CD8-positive, alpha-beta memory T cell (primary cell): ENCODE results near the gene SIDT2. TPM values are rescaled to one million over a fixed set of nuclear protein-coding genes. Genes with fewer than 3 reads are reported as not detected.
A peak's percentile ranks its signal among the peaks of the same experiment; 100 is the strongest.
"Not testable (repeated sequence)": the region's sequence is repeated elsewhere in the genome, so short reads cannot be mapped to it uniquely, and the experiment has no call there.

ENCODE experiments used
- CTCF ChIA-PET: fragments of 350-600 bp; sonication (Branson Sonifier 250); formaldehyde crosslinking; loops from one replicate; lab custom pipeline; 2021; ENCODE audit warnings: antibody characterized with exemption; lab: Charles Lee
- POLR2A ChIA-PET: fragments of 350-600 bp; sonication (Branson Sonifier 250); formaldehyde crosslinking; loops from one replicate; lab custom pipeline; 2021; ENCODE audit warnings: antibody characterized with exemption; lab: Charles Lee
- DNase-seq, 5 donors: peaks; one replicate each; pipeline versions ENCODE4 v3.0.0 to v3.0.0-alpha.2; 2020 to 2022; ENCODE audit warnings: mixed read lengths in 1 of 5
- H3K27ac ChIP-seq: one replicate; pipeline ENCODE4 v1.7.0; 2013; ENCODE audit warnings: low read depth, mild to moderate bottlenecking, low read length, moderate library complexity
- H3K27me3 ChIP-seq: 2 replicates; pipeline ENCODE4 v1.7.0; 2013; ENCODE audit warnings: low read length, mild to moderate bottlenecking; ENCODE audit not compliant: insufficient read depth, poor library complexity, severe bottlenecking
- H3K36me3 ChIP-seq: 2 replicates; pipeline ENCODE4 v1.7.0; 2013; ENCODE audit warnings: mild to moderate bottlenecking, low read length, moderate library complexity; ENCODE audit not compliant: insufficient read depth
- H3K4me1 ChIP-seq: 2 replicates; pipeline ENCODE4 v1.7.0; 2013; ENCODE audit warnings: mild to moderate bottlenecking, low read length, moderate library complexity; ENCODE audit not compliant: insufficient read depth
- H3K4me3 ChIP-seq: 2 replicates; pipeline ENCODE4 v1.7.0; 2013; ENCODE audit warnings: mild to moderate bottlenecking, low read length
- H3K9me3 ChIP-seq: 2 replicates; pipeline ENCODE4 v1.7.0; 2013; ENCODE audit warnings: mild to moderate bottlenecking, low read length
- H3K27ac Mint-ChIP-seq, 8 donors: one replicate each; pipeline ENCODE4 v1.8.0; 2020 to 2021; ENCODE audit warnings: mixed read lengths in 8 of 8, mild to moderate bottlenecking in 6 of 8, inconsistent platforms in 3 of 8, moderate library complexity in 3 of 8
- H3K27me3 Mint-ChIP-seq, 2 donors: one replicate each; pipeline ENCODE4 v1.8.0; 2020 to 2021; ENCODE audit warnings: mixed read lengths in 2 of 2, mild to moderate bottlenecking in 1 of 2, moderate library complexity in 1 of 2
- H3K36me3 Mint-ChIP-seq, 3 donors: one replicate each; pipeline ENCODE4 v1.8.0; 2020 to 2021; ENCODE audit warnings: mixed read lengths in 3 of 3, inconsistent platforms in 1 of 3, mild to moderate bottlenecking in 1 of 3
- H3K4me1 Mint-ChIP-seq, 3 donors: one replicate each; pipeline ENCODE4 v1.8.0; 2020 to 2021; ENCODE audit warnings: mixed read lengths in 3 of 3, inconsistent platforms in 1 of 3, mild to moderate bottlenecking in 1 of 3
- H3K4me3 Mint-ChIP-seq, 7 donors: one replicate each; pipeline ENCODE4 v1.8.0; 2020 to 2021; ENCODE audit warnings: mixed read lengths in 7 of 7, mild to moderate bottlenecking in 6 of 7, moderate library complexity in 4 of 7, inconsistent platforms in 2 of 7
- H3K9me3 Mint-ChIP-seq, 5 donors: one replicate each; pipeline ENCODE4 v1.8.0; 2020 to 2022; ENCODE audit warnings: mixed read lengths in 5 of 5, mild to moderate bottlenecking in 3 of 5, moderate library complexity in 2 of 5, inconsistent platforms in 1 of 5
- polyA plus RNA-seq: library from polyadenylated mRNA; unstranded; fragments of 300-500 nt; fragmentation: Illumina TruSeq; gene quantifications from one replicate; pipeline ENCODE4 v1.2.3, GENCODE V29; 2021
- total RNA-seq, 2 experiments: library from RNA; stranded (reverse); gene quantifications; one replicate each; pipeline ENCODE4 v1.2.3, GENCODE V29; 2021

SIDT2 gene
- total and polyA plus RNA-seq, 3 experiments from 2014 or later: 2.0 to 14.9 (median 13.8) TPM

- CTCF ChIA-PET: interaction anchor here (1.1 to 6.1 kb wide), 5 partner anchors 11 to 438 kb away, joined by 3 to 33 read pairs (median 3); no protein-coding TSS in a partner anchor
- no peaks in the 10 kb centered on the region for H3K27me3 Mint-ChIP-seq
- peak overlapping the region; percentile 80 to 99 (median 96) for H3K27ac Mint-ChIP-seq
- H3K27ac ChIP-seq: peak overlapping the region; percentile 76
- H3K4me3 Mint-ChIP-seq: peak overlapping the region; percentile 94 to 100 (median 95)
- H3K4me3 ChIP-seq: peak overlapping the region; percentile 81
- peaks cover 29% of the 10 kb centered on the region for H3K4me1 ChIP-seq
- peaks cover 29 to 36% (median 36%) of the 10 kb centered on the region in 3 donors for H3K4me1 Mint-ChIP-seq
- H3K36me3 Mint-ChIP-seq: peaks cover 0 to 25% (median 6%) of the 10 kb centered on the region in 3 donors
- peaks cover 9% of the 10 kb centered on the region for H3K36me3 ChIP-seq
- no peaks in the 10 kb centered on the region for H3K9me3 Mint-ChIP-seq
- DNase-seq: peak in 1 of 5 donors; percentile 15
- H3K27me3 ChIP-seq: no peaks in the 10 kb centered on the region
- POLR2A ChIA-PET: interaction anchor here (0.6 to 3.1 kb wide), 4 partner anchors 32 to 410 kb away, joined by 3 to 21 read pairs (median 4); partner anchors contain the start of genes PCSK7 and RNF214
- no peaks in the 10 kb centered on the region for H3K9me3 ChIP-seq
These were observed 1.5 kb downstream of the SIDT2 start for GRCh38 chr11:117180020-117180419.

GRCh38 chr11:117180661-117181585 lies 2.4 kb downstream of the SIDT2 start:
- CTCF ChIA-PET: interaction anchor here (0.7 to 6.1 kb wide), 7 partner anchors 8 to 345 kb away, joined by 3 to 33 read pairs (median 3); no protein-coding TSS in a partner anchor
- Mint-ChIP-seq H3K4me3 (peak overlapping the region; percentile 74 to 100 (median 95)), H3K4me1 (peaks cover 29 to 36% (median 36%) of the 10 kb centered on the region in 3 donors), H3K27ac (peak overlapping the region in 7 of 8 donors; percentile 51 to 99 (median 87)), H3K27me3 (no peaks in the 10 kb centered on the region), H3K9me3 (no peaks in the 10 kb centered on the region), H3K36me3 (peaks cover 0 to 27% (median 8%) of the 10 kb centered on the region in 3 donors)
- peak; percentile 38 to 69 (median 44) for DNase-seq
- no peak overlapping the region for H3K27ac ChIP-seq
- peaks cover 9% of the 10 kb centered on the region for H3K36me3 ChIP-seq
- no peaks in the 10 kb centered on the region for H3K9me3 ChIP-seq
- peaks cover 29% of the 10 kb centered on the region for H3K4me1 ChIP-seq
- H3K4me3 ChIP-seq: no peak overlapping the region
- no peaks in the 10 kb centered on the region for H3K27me3 ChIP-seq
- POLR2A ChIA-PET: no interaction called here

- H3K36me3 Mint-ChIP-seq: peaks cover 0 to 31% (median 8%) of the 10 kb centered on the region in 3 donors
- no peaks in the 10 kb centered on the region for H3K9me3 ChIP-seq
- POLR2A ChIA-PET: no interaction called here
- no peak overlapping the region for H3K4me3 ChIP-seq
- H3K4me1 ChIP-seq: peaks cover 29% of the 10 kb centered on the region
- peaks cover 29 to 36% (median 36%) of the 10 kb centered on the region in 3 donors for H3K4me1 Mint-ChIP-seq
- H3K27me3 ChIP-seq: no peaks in the 10 kb centered on the region
- peak in 1 of 5 donors; percentile 17 for DNase-seq
- CTCF ChIA-PET: interaction anchor here (0.8 to 6.1 kb wide), 5 partner anchors 29 to 346 kb away, joined by 3 to 33 read pairs (median 3); no protein-coding TSS in a partner anchor
- H3K27ac ChIP-seq: no peak overlapping the region
- peak overlapping the region in 1 of 7 donors; percentile 100 for H3K4me3 Mint-ChIP-seq
- H3K9me3 Mint-ChIP-seq: no peaks in the 10 kb centered on the region
- H3K36me3 ChIP-seq: peaks cover 9% of the 10 kb centered on the region
- H3K27ac Mint-ChIP-seq: peak overlapping the region in 3 of 8 donors; percentile 27 to 93 (median 35)
- no peaks in the 10 kb centered on the region for H3K27me3 Mint-ChIP-seq
These were observed 3.3 kb downstream of the SIDT2 start for GRCh38 chr11:117181586-117182550.

DNA sequence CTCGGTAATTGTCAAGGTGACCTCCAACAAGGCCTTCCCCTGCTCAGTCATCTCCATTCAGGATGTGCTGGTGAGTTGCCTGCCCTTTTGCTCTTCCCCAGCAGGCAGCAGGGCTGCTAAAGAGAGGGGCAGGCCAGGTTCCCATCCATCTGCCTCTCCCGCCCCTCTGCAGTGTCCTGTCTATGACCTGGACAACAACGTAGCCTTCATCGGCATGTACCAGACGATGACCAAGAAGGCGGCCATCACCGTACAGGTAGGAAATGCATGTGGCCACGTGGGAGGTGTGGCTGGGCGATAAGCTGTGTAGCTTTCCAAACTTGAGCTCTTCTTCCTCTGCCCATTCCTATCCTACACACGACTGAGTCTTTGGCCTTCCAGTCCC lies 4.0 kb downstream of the SIDT2 start:
- no peaks in the 10 kb centered on the region for H3K27me3 Mint-ChIP-seq
- POLR2A ChIA-PET: no interaction called here
- Histone ChIP-seq H3K36me3 (peaks cover 9% of the 10 kb centered on the region), H3K4me3 (no peak overlapping the region), H3K9me3 (no peaks in the 10 kb centered on the region), H3K27ac (no peak overlapping the region), H3K27me3 (no peaks in the 10 kb centered on the region), H3K4me1 (peaks cover 29% of the 10 kb centered on the region)
- peaks cover 0 to 35% (median 10%) of the 10 kb centered on the region in 3 donors for H3K36me3 Mint-ChIP-seq
- CTCF ChIA-PET: interaction anchor here (0.8 to 6.1 kb wide), 3 partner anchors 29 to 347 kb away, joined by 3 to 33 read pairs (median 3); no protein-coding TSS in a partner anchor
- peak in 1 of 5 donors; percentile 25 for DNase-seq
- H3K4me3 Mint-ChIP-seq: peak overlapping the region in 1 of 7 donors; percentile 37
- H3K9me3 Mint-ChIP-seq: no peaks in the 10 kb centered on the region
- H3K4me1 Mint-ChIP-seq: peaks cover 29 to 35% (median 35%) of the 10 kb centered on the region in 3 donors
- peak overlapping the region in 3 of 8 donors; percentile 46 to 88 (median 46) for H3K27ac Mint-ChIP-seq

GRCh38 chr11:117183178-117183577 lies 4.6 kb downstream of the SIDT2 start:
- CTCF ChIA-PET, H3K27ac ChIP-seq, POLR2A ChIA-PET, H3K27ac Mint-ChIP-seq, H3K9me3 Mint-ChIP-seq, H3K4me3 Mint-ChIP-seq, H3K36me3 ChIP-seq, H3K27me3 Mint-ChIP-seq, H3K27me3 ChIP-seq, H3K4me3 ChIP-seq, H3K9me3 ChIP-seq: not testable (repeated sequence)
- H3K36me3 Mint-ChIP-seq: peaks cover 0 to 41% (median 11%) of the 10 kb centered on the region in 3 donors
- H3K4me1 Mint-ChIP-seq: peaks cover 24 to 29% (median 29%) of the 10 kb centered on the region in 3 donors
- peak in 1 of 5 donors; percentile 35 for DNase-seq
- peaks cover 23% of the 10 kb centered on the region for H3K4me1 ChIP-seq

DNA sequence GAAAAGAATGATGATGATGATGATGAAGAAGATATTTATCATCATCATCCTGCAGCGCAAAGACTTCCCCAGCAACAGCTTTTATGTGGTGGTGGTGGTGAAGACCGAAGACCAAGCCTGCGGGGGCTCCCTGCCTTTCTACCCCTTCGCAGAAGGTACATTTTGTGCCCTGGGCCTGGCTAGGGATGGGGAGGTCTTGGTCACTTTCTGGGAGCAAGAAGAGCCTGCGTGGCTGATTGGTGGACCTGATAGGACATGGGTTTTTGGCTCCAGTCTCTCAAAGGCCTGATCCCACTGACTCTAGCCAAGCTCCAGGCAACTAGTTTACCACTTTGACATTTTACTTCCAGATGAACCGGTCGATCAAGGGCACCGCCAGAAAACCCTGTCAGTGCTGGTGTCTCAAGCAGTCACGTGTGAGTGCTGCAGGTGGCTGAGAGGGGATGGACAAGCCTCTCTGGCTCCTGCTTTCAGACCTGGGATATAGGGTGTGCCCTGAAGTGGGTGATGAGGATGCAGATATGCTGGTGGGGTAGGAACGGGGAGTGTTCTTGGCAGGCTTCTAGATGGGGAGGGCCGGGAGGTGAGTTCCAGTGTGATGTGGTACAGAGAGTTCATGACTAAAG lies 5.3 kb downstream of the SIDT2 start:
- POLR2A ChIA-PET: no interaction called here
- no peaks in the 10 kb centered on the region for H3K27me3 ChIP-seq
- no peak overlapping the region for H3K27ac ChIP-seq

More for the DNA sequence above, 5.3 kb downstream of the SIDT2 start:
- DNase-seq: peak in 1 of 5 donors; percentile 30
- Histone ChIP-seq H3K9me3 (no peaks in the 10 kb centered on the region), H3K4me3 (no peak overlapping the region), H3K36me3 (peaks cover 9% of the 10 kb centered on the region), H3K4me1 (peaks cover 20% of the 10 kb centered on the region)
- peaks cover 19 to 24% (median 24%) of the 10 kb centered on the region in 3 donors for H3K4me1 Mint-ChIP-seq
- no peaks in the 10 kb centered on the region for H3K9me3 Mint-ChIP-seq
- no peaks in the 10 kb centered on the region for H3K27me3 Mint-ChIP-seq
- peak overlapping the region in 1 of 8 donors; percentile 18 for H3K27ac Mint-ChIP-seq
- H3K36me3 Mint-ChIP-seq: peaks cover 0 to 43% (median 11%) of the 10 kb centered on the region in 3 donors
- CTCF ChIA-PET: no interaction called here
- peak overlapping the region in 1 of 7 donors; percentile 68 for H3K4me3 Mint-ChIP-seq
